ENCODE results near the gene FH. TPM values are rescaled to one million over a fixed set of nuclear protein-coding genes. Genes with fewer than 3 reads are reported as not detected.

The FH gene
- total RNA-seq, 1 donor, result 95.2 TPM

GRCh38 chr1:241550318-241550717 lies 30.8 kb upstream of the FH start:
- DNase-seq (ENCODE audit: insufficient read length, low spot score, missing footprints), result no peak
- Histone ChIP-seq H3K27ac (ENCODE audit: low read depth, low read length) (no peak overlapping the region), H4K20me1 (ENCODE audit: insufficient read depth, low read length) (no peaks in the 10 kb centered on the region), H3K9me3 (ENCODE audit: low read depth, low read length) (no peaks in the 10 kb centered on the region), H2AFZ (ENCODE audit: low read length) (no peak overlapping the region), H3K4me3 (ENCODE audit: insufficient read depth, low read length) (no peak overlapping the region), H3K27me3 (ENCODE audit: insufficient read depth, low read length) (no peaks in the 10 kb centered on the region), H3K79me2 (ENCODE audit: insufficient read depth, low read length) (no peaks in the 10 kb centered on the region), H3K4me1 (ENCODE audit: insufficient read depth, low read length) (no peaks in the 10 kb centered on the region), H3K36me3 (ENCODE audit: insufficient read depth, low read length) (no peaks in the 10 kb centered on the region), H3K4me2 (ENCODE audit: insufficient read depth, low read length) (no peak overlapping the region)
- no peak for TF ChIP-seq CTCF (IDR thresholded peaks at IDR 0.05; ENCODE audit: extremely low read depth, low read depth, low read length)

GRCh38 chr1:241548008-241548407 lies 28.5 kb upstream of the FH start:
- Histone ChIP-seq H3K36me3 (ENCODE audit: insufficient read depth, low read length) (no peaks in the 10 kb centered on the region), H3K4me1 (ENCODE audit: insufficient read depth, low read length) (no peaks in the 10 kb centered on the region), H3K27ac (ENCODE audit: low read depth, low read length) (no peak overlapping the region), H3K9me3 (ENCODE audit: low read depth, low read length) (no peaks in the 10 kb centered on the region), H3K4me2 (ENCODE audit: insufficient read depth, low read length) (no peak overlapping the region), H3K79me2 (ENCODE audit: insufficient read depth, low read length) (no peaks in the 10 kb centered on the region), H2AFZ (ENCODE audit: low read length) (no peak overlapping the region), H3K27me3 (ENCODE audit: insufficient read depth, low read length) (no peaks in the 10 kb centered on the region), H4K20me1 (ENCODE audit: insufficient read depth, low read length) (no peaks in the 10 kb centered on the region), H3K4me3 (ENCODE audit: insufficient read depth, low read length) (no peak overlapping the region)
- TF ChIP-seq CTCF (IDR thresholded peaks at IDR 0.05; ENCODE audit: extremely low read depth, low read depth, low read length), result no peak
- DNase-seq (ENCODE audit: insufficient read length, low spot score, missing footprints), result no peak

GRCh38 chr1:241542199-241542907 lies 22.8 kb upstream of the FH start:
- Histone ChIP-seq H2AFZ (ENCODE audit: low read length) (no peak overlapping the region), H4K20me1 (ENCODE audit: insufficient read depth, low read length) (no peaks in the 10 kb centered on the region), H3K4me3 (ENCODE audit: insufficient read depth, low read length) (no peak overlapping the region), H3K79me2 (ENCODE audit: insufficient read depth, low read length) (no peaks in the 10 kb centered on the region), H3K9me3 (ENCODE audit: low read depth, low read length) (no peaks in the 10 kb centered on the region), H3K4me1 (ENCODE audit: insufficient read depth, low read length) (no peaks in the 10 kb centered on the region), H3K36me3 (ENCODE audit: insufficient read depth, low read length) (no peaks in the 10 kb centered on the region), H3K27ac (ENCODE audit: low read depth, low read length) (no peak overlapping the region), H3K27me3 (ENCODE audit: insufficient read depth, low read length) (no peaks in the 10 kb centered on the region), H3K4me2 (ENCODE audit: insufficient read depth, low read length) (no peak overlapping the region)
- no peak for DNase-seq (ENCODE audit: insufficient read length, low spot score, missing footprints)
- TF ChIP-seq CTCF (IDR thresholded peaks at IDR 0.05; ENCODE audit: extremely low read depth, low read depth, low read length), result no peak

- Histone ChIP-seq H4K20me1 (ENCODE audit: insufficient read depth, low read length) (no peaks in the 10 kb centered on the region), H3K9me3 (ENCODE audit: low read depth, low read length) (no peaks in the 10 kb centered on the region), H3K36me3 (ENCODE audit: insufficient read depth, low read length) (no peaks in the 10 kb centered on the region), H3K79me2 (ENCODE audit: insufficient read depth, low read length) (no peaks in the 10 kb centered on the region), H3K4me2 (ENCODE audit: insufficient read depth, low read length) (no peak overlapping the region), H3K4me1 (ENCODE audit: insufficient read depth, low read length) (no peaks in the 10 kb centered on the region), H3K4me3 (ENCODE audit: insufficient read depth, low read length) (no peak overlapping the region), H3K27me3 (ENCODE audit: insufficient read depth, low read length) (peaks cover 19% of the 10 kb centered on the region), H3K27ac (ENCODE audit: low read depth, low read length) (no peak overlapping the region), H2AFZ (ENCODE audit: low read length) (no peak overlapping the region)
- TF ChIP-seq CTCF (IDR thresholded peaks at IDR 0.05; ENCODE audit: extremely low read depth, low read depth, low read length), result no peak
- no peak for DNase-seq (ENCODE audit: insufficient read length, low spot score, missing footprints)
Observed at GRCh38 chr1:241536969-241537368, 17.4 kb upstream of the FH start.

Measured in osteoblast (primary cell).